Endometrial microvascular endothelial cells (primary cell): ENCODE data around the gene JPH3. TPM values are rescaled to one million over a fixed set of nuclear protein-coding genes. Genes with fewer than 3 reads are reported as not detected.
"Not testable (repeated sequence)": the region's sequence is repeated elsewhere in the genome, so short reads cannot be mapped to it uniquely, and the experiment has no call there.

Experiments used
- in situ Hi-C: cut with HindIII; loops from 2 replicates; pipeline ENCODE4 v1.10.0; 2017; ENCODE audit warnings: low sequenced_read_pairs, low pct_unique_long_range_greater_than_20kb; ENCODE audit errors: inconsistent ontology term
- total RNA-seq: library from RNA; depleted of rRNA; stranded (reverse); fragments of >200 nt; gene quantifications from one replicate; pipeline ENCODE4 v1.2.3, GENCODE V29; 2015; ENCODE audit errors: inconsistent ontology term

The JPH3 gene
- total RNA-seq, 1 donor from 2014 or later: not detected

DNA sequence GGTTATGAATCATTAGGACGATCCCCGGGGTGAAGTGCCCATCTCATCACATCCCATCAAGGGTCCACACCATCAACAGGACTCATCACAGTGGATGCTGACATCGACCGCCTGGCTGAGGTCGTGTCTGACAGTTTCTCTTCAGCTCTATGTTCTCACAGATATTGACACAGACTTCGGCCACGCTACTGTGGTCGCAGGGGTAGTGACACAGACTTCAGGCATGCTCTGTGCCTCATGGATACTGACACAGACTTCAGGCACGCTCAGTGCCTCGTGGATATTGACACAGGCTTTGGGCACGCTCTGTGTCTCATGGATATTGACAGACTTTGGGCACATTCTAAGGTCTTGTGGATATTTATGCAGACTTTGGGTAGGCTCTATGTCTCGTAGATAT, 113.3 kb downstream of the JPH3 start:
- in situ Hi-C loops: no loop called here

GRCh38 chr16:87718831-87719230, 116.5 kb downstream of the JPH3 start:
- in situ Hi-C loops: not testable (repeated sequence)

- in situ Hi-C loops: no loop called here
Measured at GRCh38 chr16:87720446-87720845, 118.1 kb downstream of the JPH3 start.

DNA sequence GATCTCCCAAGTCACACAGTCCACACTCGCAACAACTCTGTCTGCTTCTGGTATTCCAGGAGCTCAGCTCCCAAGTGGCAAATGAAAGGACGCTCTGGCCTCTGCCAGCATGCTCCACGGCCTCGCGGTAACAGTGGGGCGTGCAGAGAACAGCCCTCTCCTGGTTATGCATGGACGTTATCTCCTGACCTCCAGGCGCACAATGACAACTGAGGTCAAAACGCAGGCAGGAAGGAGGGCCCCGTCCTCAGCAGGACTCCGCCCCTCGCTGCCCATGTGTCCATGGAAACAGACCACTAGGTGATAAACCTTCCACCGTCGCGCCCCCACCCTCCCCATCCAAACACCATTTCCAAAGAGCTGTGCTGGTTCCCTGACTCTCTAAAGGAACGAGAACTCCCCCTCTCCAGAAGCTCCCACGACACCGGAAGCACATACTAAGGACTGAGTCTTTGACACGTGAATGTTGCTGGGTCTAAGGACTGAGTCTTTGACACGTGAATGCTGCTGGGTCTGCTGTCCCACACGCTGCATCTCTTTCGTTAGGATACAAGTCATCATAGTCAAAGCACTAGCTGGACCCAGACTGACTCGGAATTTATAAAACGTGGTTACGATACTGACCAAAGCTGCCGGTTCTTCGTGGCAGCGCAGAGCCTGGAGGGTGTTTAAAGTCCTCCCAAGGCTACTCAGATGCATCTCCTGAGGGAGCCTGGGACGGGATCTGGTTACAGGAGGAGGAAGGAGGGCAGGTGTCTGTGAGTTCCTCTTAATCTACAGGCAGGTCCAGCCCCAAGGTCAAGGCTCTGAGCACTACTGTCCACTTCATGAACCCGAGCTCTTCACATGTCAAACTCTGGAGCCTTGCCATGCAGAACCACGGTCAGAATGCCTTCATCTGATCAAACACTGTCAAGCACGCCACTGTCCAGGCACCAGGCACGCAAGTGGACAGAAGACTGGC, 119.6 kb downstream of the JPH3 start:
- in situ Hi-C loops: no loop called here

DNA sequence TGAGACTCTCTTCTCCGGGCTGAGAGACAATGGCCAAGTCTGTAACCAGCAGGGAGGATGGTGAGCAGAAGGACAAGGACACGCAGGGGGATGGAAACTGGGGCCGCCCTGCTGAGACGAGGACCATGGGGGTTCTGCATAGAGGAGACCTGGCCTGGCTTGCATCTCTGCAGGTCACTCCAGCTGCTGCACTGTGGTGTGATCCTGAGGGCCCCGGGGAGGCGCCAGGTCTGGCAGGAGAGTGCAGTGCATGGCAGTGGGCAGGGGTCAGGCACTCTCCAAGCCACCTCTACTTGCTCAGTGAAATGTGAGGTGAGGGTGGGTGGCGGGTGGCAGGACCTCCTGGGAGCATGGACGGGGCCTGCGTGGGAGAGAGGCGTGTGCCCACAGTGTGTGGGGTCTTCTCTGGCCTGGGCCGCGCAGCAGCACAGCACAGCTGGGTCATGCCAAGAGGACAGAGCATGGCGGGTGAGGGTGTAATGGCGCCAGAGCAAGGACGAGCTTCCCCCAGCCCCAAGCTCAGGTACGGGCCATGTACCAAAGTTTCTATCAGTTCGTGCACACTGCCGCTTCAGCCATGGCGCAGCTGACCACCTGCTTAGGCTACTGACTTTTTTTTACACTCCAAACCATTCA, 120.4 kb downstream of the JPH3 start:
- in situ Hi-C loops: no loop called here

DNA sequence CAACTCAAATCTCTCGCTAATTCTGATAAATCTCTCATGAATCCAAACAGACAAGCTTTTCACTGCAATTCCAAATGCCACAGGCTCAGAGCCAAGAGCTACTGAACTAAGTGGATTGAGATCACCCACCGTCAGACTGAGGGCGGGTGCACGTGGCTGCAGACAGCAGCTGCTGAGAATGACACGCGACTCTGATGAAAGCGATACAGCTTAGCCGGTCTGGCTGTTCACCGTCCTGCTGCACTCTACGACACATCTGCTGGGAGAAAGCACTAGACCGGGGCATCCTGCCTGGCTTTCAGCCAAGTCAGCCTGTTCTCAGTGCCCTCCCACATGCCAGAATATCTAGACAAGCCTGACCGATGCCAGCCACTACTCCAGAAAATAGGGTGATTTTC, 120.9 kb downstream of the JPH3 start:
- in situ Hi-C loops: no loop called here

GRCh38 chr16:87724490-87725291, 122.4 kb downstream of the JPH3 start:
- in situ Hi-C loops: no loop called here

DNA sequence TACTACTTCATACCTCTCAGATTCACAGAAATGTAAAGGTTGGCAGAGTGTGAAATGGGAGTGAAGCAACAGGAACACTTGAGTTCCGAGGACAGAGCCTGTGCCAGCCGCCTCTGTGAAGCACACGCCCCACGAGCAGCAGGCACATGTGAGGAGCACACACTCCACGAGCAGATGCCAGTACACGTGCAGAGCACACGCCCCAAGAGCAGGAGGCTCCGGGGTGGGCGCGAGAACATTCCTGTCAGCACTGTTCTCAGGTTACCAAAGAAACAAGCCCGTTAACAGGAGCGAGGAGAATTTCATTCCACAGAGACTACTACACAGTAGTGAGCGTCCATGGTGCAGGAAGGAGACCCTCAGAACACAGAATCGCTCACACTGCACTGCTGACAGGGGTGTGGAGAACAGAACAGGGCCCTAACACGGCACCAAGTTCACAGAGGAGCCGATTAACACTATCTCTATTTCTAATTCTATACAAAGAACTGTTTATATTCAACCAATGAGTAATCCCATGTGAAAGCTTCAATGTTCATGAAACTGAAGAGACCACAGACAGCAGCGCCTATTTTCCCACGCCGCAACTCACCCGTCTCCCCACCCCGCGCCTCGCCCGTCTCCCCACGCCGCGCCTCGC, 123.4 kb downstream of the JPH3 start:
- in situ Hi-C loops: no loop called here

- in situ Hi-C loops: not testable (repeated sequence)
Measured at GRCh38 chr16:87726577-87726976, 124.3 kb downstream of the JPH3 start.

GRCh38 chr16:87727346-87727745, 125.0 kb downstream of the JPH3 start:
- in situ Hi-C loops: no loop called here

- in situ Hi-C loops: no loop called here
Measured at GRCh38 chr16:87728026-87728425, 125.7 kb downstream of the JPH3 start.

GRCh38 chr16:87729266-87729954, 127.1 kb downstream of the JPH3 start:
- in situ Hi-C loops: no loop called here

DNA sequence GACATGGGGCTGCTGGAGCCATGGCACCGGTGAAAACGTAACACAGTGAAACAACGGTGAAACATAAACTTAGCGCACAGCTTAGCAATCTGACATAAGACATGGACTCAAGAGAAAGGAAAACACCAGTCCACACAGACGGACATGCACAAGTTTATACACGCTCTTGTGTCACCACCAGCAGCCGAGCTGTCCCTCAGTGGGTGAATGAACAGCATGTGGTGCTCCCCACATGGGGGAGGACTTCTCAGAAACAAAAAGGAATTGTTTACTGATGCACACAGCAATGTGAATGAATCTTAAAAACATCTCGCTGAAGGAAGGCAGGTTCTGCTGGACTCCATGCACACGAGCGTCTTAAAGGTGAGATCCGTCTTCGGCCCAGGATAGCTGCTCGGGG, 129.3 kb downstream of the JPH3 start:
- in situ Hi-C loops: no loop called here

DNA sequence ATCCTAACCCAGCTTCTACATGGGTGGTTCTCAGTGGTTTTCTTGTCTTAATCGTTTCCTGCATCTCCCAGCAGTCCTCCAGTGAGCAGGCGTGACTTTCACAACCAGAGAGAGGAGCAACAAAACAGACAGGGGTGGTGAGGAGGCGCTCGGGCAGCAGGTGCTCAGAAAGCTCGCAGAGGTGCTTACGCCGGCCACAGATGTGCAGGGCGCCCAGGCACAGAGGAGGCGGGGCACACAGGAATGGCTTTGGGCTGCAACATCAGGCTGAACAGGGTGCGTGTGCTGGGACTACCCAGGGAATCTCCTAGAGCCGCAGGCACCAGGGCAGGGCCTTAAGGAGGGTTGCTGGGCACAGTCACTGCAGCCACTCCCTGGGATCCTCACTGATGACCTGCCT, 130.9 kb downstream of the JPH3 start:
- in situ Hi-C loops: no loop called here

- in situ Hi-C loops: no loop called here
Measured at GRCh38 chr16:87734644-87735043, 132.3 kb downstream of the JPH3 start.

GRCh38 chr16:87735270-87736007, 133.1 kb downstream of the JPH3 start:
- in situ Hi-C loops: no loop called here

GRCh38 chr16:87736008-87736382, 133.7 kb downstream of the JPH3 start:
- in situ Hi-C loops: no loop called here

- in situ Hi-C loops: no loop called here
Measured at GRCh38 chr16:87739801-87740200, 137.5 kb downstream of the JPH3 start.
